Large intestine (tissue), 3 donors: ENCODE measurements around the gene SLC16A12. TPM values are rescaled to one million over a fixed set of nuclear protein-coding genes. Genes with fewer than 3 reads are reported as not detected.
A peak's percentile ranks its signal among the peaks of the same experiment; 100 is the strongest.
"Not testable (repeated sequence)": the region's sequence is repeated elsewhere in the genome, so short reads cannot be mapped to it uniquely, and the experiment has no call there.

Experiments
- DNase-seq, 2 donors: peaks; one replicate each; pipeline versions ENCODE4 v3.0.0 to v3.0.0-alpha.2; 2013
- H3K27ac ChIP-seq: one replicate; pipeline ENCODE4 v1.5.1; 2013; ENCODE audit warnings: low read length
- H3K27me3 ChIP-seq: 2 replicates; pipeline ENCODE4 v1.6.1; 2013; ENCODE audit warnings: low read length; ENCODE audit not compliant: control insufficient read depth, insufficient read depth
- H3K36me3 ChIP-seq: 2 replicates; pipeline ENCODE4 v1.6.1; 2013; ENCODE audit warnings: low read length; ENCODE audit not compliant: control insufficient read depth, insufficient read depth
- H3K4me1 ChIP-seq: one replicate; pipeline ENCODE4 v1.6.1; 2013; ENCODE audit warnings: low read length; ENCODE audit not compliant: control insufficient read depth, insufficient read depth
- H3K4me3 ChIP-seq: one replicate; pipeline ENCODE4 v1.5.1; 2013; ENCODE audit warnings: low read length
- H3K9me3 ChIP-seq: one replicate; pipeline ENCODE4 v1.6.1; 2013; ENCODE audit warnings: mild to moderate bottlenecking, low read depth, low read length, moderate library complexity; ENCODE audit not compliant: control insufficient read depth
- WGBS: methylation state at CpG from one replicate; pipeline ENCODE4 v1.1.5; 2013; ENCODE audit warnings: low lambda C conversion rate; ENCODE audit not compliant: insufficient coverage; 5-methylcytosine and 5-hydroxymethylcytosine counted together
- polyA plus RNA-seq: library from polyadenylated mRNA; unstranded; fragments of 120-200 nt; gene quantifications from one replicate; pipeline ENCODE4 v1.2.1, GENCODE V29; 2013

The SLC16A12 gene
- polyA plus RNA-seq, 1 donor = 1.1 TPM

GRCh38 chr10:89410551-89410950, 124.8 kb downstream of the SLC16A12 start:
- not testable (repeated sequence) for H3K27ac ChIP-seq, H3K9me3 ChIP-seq, DNase-seq, H3K36me3 ChIP-seq, H3K4me3 ChIP-seq, H3K4me1 ChIP-seq, H3K27me3 ChIP-seq
- WGBS = 79% methylated on average over 4 of the region's 5 CpGs

GRCh38 chr10:89409282-89409681, 126.1 kb downstream of the SLC16A12 start:
- not testable (repeated sequence) for H3K4me1 ChIP-seq, H3K27ac ChIP-seq, H3K9me3 ChIP-seq, H3K27me3 ChIP-seq, H3K4me3 ChIP-seq, DNase-seq, H3K36me3 ChIP-seq
- no CpG with 5 or more reads among the region's 5 CpGs for WGBS

GRCh38 chr10:89407792-89408191, 127.6 kb downstream of the SLC16A12 start:
- no CpG with 5 or more reads among the region's 3 CpGs for WGBS
- H3K27ac ChIP-seq, H3K27me3 ChIP-seq, H3K4me3 ChIP-seq, H3K9me3 ChIP-seq, H3K36me3 ChIP-seq, DNase-seq, H3K4me1 ChIP-seq: not testable (repeated sequence)

- not testable (repeated sequence) for H3K4me1 ChIP-seq, DNase-seq, H3K27me3 ChIP-seq, H3K27ac ChIP-seq, H3K9me3 ChIP-seq, H3K36me3 ChIP-seq, H3K4me3 ChIP-seq
- no CpG with 5 or more reads among the region's 9 CpGs for WGBS
Measured at GRCh38 chr10:89406178-89406577, 129.2 kb downstream of the SLC16A12 start.

GRCh38 chr10:89404104-89405047, 131.0 kb downstream of the SLC16A12 start:
- no CpG with 5 or more reads among the region's 11 CpGs for WGBS
- no peak overlapping the region for H3K4me3 ChIP-seq
- no peaks in the 10 kb centered on the region for H3K27me3 ChIP-seq
- no peaks in the 10 kb centered on the region for H3K9me3 ChIP-seq
- H3K27ac ChIP-seq = no peak overlapping the region
- no peaks in the 10 kb centered on the region for H3K36me3 ChIP-seq
- no peaks in the 10 kb centered on the region for H3K4me1 ChIP-seq
- no peak for DNase-seq

GRCh38 chr10:89403043-89403442, 132.4 kb downstream of the SLC16A12 start:
- H3K4me3 ChIP-seq = no peak overlapping the region
- 100% methylated on average over 1 of the region's 2 CpGs for WGBS
- H3K4me1 ChIP-seq = no peaks in the 10 kb centered on the region
- no peaks in the 10 kb centered on the region for H3K36me3 ChIP-seq
- no peak for DNase-seq
- H3K27me3 ChIP-seq = no peaks in the 10 kb centered on the region
- no peak overlapping the region for H3K27ac ChIP-seq
- H3K9me3 ChIP-seq = no peaks in the 10 kb centered on the region

GRCh38 chr10:89399956-89400355, 135.4 kb downstream of the SLC16A12 start:
- no peak for DNase-seq
- H3K4me3 ChIP-seq = no peak overlapping the region
- H3K27me3 ChIP-seq = no peaks in the 10 kb centered on the region
- no peak overlapping the region for H3K27ac ChIP-seq
- no peaks in the 10 kb centered on the region for H3K36me3 ChIP-seq
- no peaks in the 10 kb centered on the region for H3K4me1 ChIP-seq
- no CpG with 5 or more reads among the region's 1 CpG for WGBS
- no peaks in the 10 kb centered on the region for H3K9me3 ChIP-seq

GRCh38 chr10:89398003-89398749, 137.2 kb downstream of the SLC16A12 start:
- no peak overlapping the region for H3K27ac ChIP-seq
- no peaks in the 10 kb centered on the region for H3K36me3 ChIP-seq
- no peak overlapping the region for H3K4me3 ChIP-seq
- H3K9me3 ChIP-seq = no peaks in the 10 kb centered on the region
- H3K27me3 ChIP-seq = no peaks in the 10 kb centered on the region
- WGBS = no CpG with 5 or more reads among the region's 5 CpGs
- H3K4me1 ChIP-seq = peaks cover 6% of the 10 kb centered on the region
- DNase-seq = no peak

GRCh38 chr10:89395141-89395540, 140.3 kb downstream of the SLC16A12 start:
- no peak overlapping the region for H3K27ac ChIP-seq
- H3K4me3 ChIP-seq = no peak overlapping the region
- no peaks in the 10 kb centered on the region for H3K36me3 ChIP-seq
- DNase-seq = no peak
- peaks cover 12% of the 10 kb centered on the region for H3K4me1 ChIP-seq
- no peaks in the 10 kb centered on the region for H3K27me3 ChIP-seq
- H3K9me3 ChIP-seq = no peaks in the 10 kb centered on the region
- no CpG with 5 or more reads among the region's 2 CpGs for WGBS

GRCh38 chr10:89393898-89394297, 141.5 kb downstream of the SLC16A12 start:
- no CpG with 5 or more reads among the region's 3 CpGs for WGBS
- Histone ChIP-seq H3K36me3 (no peaks in the 10 kb centered on the region), H3K27me3 (no peaks in the 10 kb centered on the region), H3K9me3 (no peaks in the 10 kb centered on the region), H3K4me1 (peaks cover 12% of the 10 kb centered on the region), H3K27ac (peak overlapping the region; percentile 63), H3K4me3 (no peak overlapping the region)
- no peak for DNase-seq
